ENCODE results near the gene SLC28A1. TPM values are rescaled to one million over a fixed set of nuclear protein-coding genes. Genes with fewer than 3 reads are reported as not detected.

The SLC28A1 gene
- total RNA-seq, 1 experiment from 2014 or later, result 0.13 TPM

DNA sequence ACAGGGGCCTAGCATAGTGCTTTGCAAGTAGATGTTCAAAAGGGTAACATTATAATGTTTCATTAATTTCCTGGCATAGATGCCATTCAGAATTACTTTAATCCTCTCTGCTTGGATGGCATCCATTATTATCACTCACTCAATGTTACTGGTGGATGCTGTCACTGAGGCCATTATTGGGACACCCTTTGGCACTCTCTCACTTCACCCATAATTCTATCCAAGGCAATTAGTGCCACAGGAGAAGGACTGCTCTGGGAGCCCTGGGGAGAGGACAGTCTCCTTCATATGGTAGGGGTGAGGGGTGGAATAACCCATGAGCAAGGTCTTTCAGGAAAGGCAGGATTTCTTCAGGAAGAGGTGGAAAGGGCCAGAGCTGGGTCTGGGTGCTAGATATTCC, 28.7 kb upstream of the SLC28A1 start:
- H3K23ac ChIP-seq (ENCODE audit: insufficient read length, low read depth, low read length), result no peak overlapping the region
- DNase-seq, result no peak
- H3K18ac ChIP-seq (ENCODE audit: insufficient read length, low read depth, low read length), result no peak overlapping the region
- no peak overlapping the region for H2BK12ac ChIP-seq (ENCODE audit: insufficient read length, low read depth, low read length)
- H3K14ac ChIP-seq (ENCODE audit: insufficient read depth, low read length), result no peak overlapping the region
- no peaks in the 10 kb centered on the region for H4K20me1 ChIP-seq (ENCODE audit: control insufficient read depth, insufficient read depth, insufficient read length)
- H3K4ac ChIP-seq (ENCODE audit: low read depth, low read length), result no peak overlapping the region
- no peaks in the 10 kb centered on the region for H3K4me1 ChIP-seq (ENCODE audit: insufficient read depth, low read length)
- Mint-ChIP-seq H3K9me3 (no peaks in the 10 kb centered on the region), H3K36me3 (ENCODE audit: insufficient read depth in 1 of 3, low read depth in 3 of 3) (peaks cover 0 to 18% (median 7%) of the 10 kb centered on the region in 3 experiments; a peak in 5 of 7 replicates), H3K4me3 (no peak overlapping the region), H3K4me1 (no peaks in the 10 kb centered on the region), H3K27me3 (ENCODE audit: low read depth) (no peaks in the 10 kb centered on the region), H3K27ac (peak overlapping the region in 2 of 3 experiments; percentile 41 to 82; a peak in 2 of 7 replicates)
- H3K79me2 ChIP-seq (ENCODE audit: insufficient read depth, low read length), result no peaks in the 10 kb centered on the region
- H4K5ac ChIP-seq (ENCODE audit: insufficient read length, low read depth, low read length), result no peak overlapping the region
- H3K56ac ChIP-seq (ENCODE audit: insufficient read length, low read depth, low read length), result no peak overlapping the region
- H3K27ac ChIP-seq (ENCODE audit: insufficient read length, low read depth, low read length), result no peak overlapping the region
- H4K91ac ChIP-seq (ENCODE audit: insufficient read length, low read depth, low read length), result no peak overlapping the region
- H4K8ac ChIP-seq (replicated peaks; ENCODE audit: insufficient read length, low read depth, low read length), result no peak overlapping the region
- no peak overlapping the region for H2BK120ac ChIP-seq (ENCODE audit: low read depth, low read length, poor library complexity, severe bottlenecking)
- no peaks in the 10 kb centered on the region for H3K27me3 ChIP-seq (ENCODE audit: insufficient read depth, low read length)
- H2BK15ac ChIP-seq (ENCODE audit: low read depth, low read length), result no peak overlapping the region
- no peak overlapping the region for H2AFZ ChIP-seq (ENCODE audit: low read length)
- no peak overlapping the region for H3K9ac ChIP-seq (ENCODE audit: extremely low read depth, insufficient read length, low read length)
- no peak overlapping the region for H2AK5ac ChIP-seq (ENCODE audit: insufficient read length, low read length)
- H3K9me3 ChIP-seq (ENCODE audit: control insufficient read depth, low read depth, low read length), result no peaks in the 10 kb centered on the region
- no peak overlapping the region for H3T11ph ChIP-seq (ENCODE audit: low read length)
- no peaks in the 10 kb centered on the region for H3K79me1 ChIP-seq (ENCODE audit: insufficient read depth, low read depth, low read length, poor library complexity, severe bottlenecking)
- TF ChIP-seq CTCF (conservative IDR thresholded peaks at IDR 0.05), result no peak
- no peaks in the 10 kb centered on the region for H3K23me2 ChIP-seq (ENCODE audit: insufficient read length, low read depth, low read length, poor library complexity, severe bottlenecking)
- H3K4me2 ChIP-seq (ENCODE audit: insufficient read depth, insufficient read length, low read length), result no peak overlapping the region
- H2BK5ac ChIP-seq (ENCODE audit: insufficient read length, low read length), result no peak overlapping the region
- no peak overlapping the region for H2BK20ac ChIP-seq (ENCODE audit: low read depth, low read length, poor library complexity, severe bottlenecking)

All from H9 (cell line).